ENCODE measurements around the gene CTCF. TPM values are rescaled to one million over a fixed set of nuclear protein-coding genes. Genes with fewer than 3 reads are reported as not detected.

Gene CTCF
- total and polyA plus RNA-seq, 2 experiments from 2014 or later = 64.5 to 72.3 TPM

- TF ChIP-seq, protein P1, sequence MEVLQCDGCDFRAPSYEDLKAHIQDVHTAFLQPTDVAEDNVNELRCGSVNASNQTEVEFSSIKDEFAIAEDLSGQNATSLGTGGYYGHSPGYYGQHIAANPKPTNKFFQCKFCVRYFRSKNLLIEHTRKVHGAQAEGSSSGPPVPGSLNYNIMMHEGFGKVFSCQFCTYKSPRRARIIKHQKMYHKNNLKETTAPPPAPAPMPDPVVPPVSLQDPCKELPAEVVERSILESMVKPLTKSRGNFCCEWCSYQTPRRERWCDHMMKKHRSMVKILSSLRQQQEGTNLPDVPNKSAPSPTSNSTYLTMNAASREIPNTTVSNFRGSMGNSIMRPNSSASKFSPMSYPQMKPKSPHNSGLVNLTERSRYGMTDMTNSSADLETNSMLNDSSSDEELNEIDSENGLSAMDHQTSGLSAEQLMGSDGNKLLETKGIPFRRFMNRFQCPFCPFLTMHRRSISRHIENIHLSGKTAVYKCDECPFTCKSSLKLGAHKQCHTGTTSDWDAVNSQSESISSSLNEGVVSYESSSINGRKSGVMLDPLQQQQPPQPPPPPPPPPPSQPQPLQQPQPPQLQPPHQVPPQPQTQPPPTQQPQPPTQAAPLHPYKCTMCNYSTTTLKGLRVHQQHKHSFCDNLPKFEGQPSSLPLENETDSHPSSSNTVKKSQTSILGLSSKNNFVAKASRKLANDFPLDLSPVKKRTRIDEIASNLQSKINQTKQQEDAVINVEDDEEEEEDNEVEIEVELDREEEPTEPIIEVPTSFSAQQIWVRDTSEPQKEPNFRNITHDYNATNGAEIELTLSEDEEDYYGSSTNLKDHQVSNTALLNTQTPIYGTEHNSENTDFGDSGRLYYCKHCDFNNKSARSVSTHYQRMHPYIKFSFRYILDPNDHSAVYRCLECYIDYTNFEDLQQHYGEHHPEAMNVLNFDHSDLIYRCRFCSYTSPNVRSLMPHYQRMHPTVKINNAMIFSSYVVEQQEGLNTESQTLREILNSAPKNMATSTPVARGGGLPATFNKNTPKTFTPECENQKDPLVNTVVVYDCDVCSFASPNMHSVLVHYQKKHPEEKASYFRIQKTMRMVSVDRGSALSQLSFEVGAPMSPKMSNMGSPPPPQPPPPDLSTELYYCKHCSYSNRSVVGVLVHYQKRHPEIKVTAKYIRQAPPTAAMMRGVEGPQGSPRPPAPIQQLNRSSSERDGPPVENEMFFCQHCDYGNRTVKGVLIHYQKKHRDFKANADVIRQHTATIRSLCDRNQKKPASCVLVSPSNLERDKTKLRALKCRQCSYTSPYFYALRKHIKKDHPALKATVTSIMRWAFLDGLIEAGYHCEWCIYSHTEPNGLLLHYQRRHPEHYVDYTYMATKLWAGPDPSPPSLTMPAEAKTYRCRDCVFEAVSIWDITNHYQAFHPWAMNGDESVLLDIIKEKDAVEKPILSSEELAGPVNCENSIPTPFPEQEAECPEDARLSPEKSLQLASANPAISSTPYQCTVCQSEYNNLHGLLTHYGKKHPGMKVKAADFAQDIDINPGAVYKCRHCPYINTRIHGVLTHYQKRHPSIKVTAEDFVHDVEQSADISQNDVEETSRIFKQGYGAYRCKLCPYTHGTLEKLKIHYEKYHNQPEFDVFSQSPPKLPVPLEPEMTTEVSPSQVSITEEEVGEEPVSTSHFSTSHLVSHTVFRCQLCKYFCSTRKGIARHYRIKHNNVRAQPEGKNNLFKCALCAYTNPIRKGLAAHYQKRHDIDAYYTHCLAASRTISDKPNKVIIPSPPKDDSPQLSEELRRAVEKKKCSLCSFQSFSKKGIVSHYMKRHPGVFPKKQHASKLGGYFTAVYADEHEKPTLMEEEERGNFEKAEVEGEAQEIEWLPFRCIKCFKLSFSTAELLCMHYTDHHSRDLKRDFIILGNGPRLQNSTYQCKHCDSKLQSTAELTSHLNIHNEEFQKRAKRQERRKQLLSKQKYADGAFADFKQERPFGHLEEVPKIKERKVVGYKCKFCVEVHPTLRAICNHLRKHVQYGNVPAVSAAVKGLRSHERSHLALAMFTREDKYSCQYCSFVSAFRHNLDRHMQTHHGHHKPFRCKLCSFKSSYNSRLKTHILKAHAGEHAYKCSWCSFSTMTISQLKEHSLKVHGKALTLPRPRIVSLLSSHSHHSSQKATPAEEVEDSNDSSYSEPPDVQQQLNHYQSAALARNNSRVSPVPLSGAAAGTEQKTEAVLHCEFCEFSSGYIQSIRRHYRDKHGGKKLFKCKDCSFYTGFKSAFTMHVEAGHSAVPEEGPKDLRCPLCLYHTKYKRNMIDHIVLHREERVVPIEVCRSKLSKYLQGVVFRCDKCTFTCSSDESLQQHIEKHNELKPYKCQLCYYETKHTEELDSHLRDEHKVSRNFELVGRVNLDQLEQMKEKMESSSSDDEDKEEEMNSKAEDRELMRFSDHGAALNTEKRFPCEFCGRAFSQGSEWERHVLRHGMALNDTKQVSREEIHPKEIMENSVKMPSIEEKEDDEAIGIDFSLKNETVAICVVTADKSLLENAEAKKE (CRISPR knock-in tag; IDR thresholded peaks at IDR 0.05) = no peak
- no peak for TF ChIP-seq CREB1 (CRISPR knock-in tag; IDR thresholded peaks at IDR 0.05; ENCODE audit: low read depth)
- TF ChIP-seq EZH2 (IDR thresholded peaks at IDR 0.05; ENCODE audit: low read depth, unreplicated experiment) = no peak
- no peak for TF ChIP-seq POLR2AphosphoS5 (IDR thresholded peaks at IDR 0.05; ENCODE audit: low read depth)
- no peak for TF ChIP-seq ZNF331 (CRISPR knock-in tag; IDR thresholded peaks at IDR 0.05; ENCODE audit: low read depth)
- TF ChIP-seq NANOG (IDR thresholded peaks at IDR 0.05; ENCODE audit: borderline replicate concordance) = no peak
- no peak for TF ChIP-seq STAT1 (IDR thresholded peaks at IDR 0.05; ENCODE audit: unreplicated experiment)
- TF ChIP-seq JUNB (IDR thresholded peaks at IDR 0.05; ENCODE audit: unreplicated experiment) = no peak
- TF ChIP-seq, protein P2, sequence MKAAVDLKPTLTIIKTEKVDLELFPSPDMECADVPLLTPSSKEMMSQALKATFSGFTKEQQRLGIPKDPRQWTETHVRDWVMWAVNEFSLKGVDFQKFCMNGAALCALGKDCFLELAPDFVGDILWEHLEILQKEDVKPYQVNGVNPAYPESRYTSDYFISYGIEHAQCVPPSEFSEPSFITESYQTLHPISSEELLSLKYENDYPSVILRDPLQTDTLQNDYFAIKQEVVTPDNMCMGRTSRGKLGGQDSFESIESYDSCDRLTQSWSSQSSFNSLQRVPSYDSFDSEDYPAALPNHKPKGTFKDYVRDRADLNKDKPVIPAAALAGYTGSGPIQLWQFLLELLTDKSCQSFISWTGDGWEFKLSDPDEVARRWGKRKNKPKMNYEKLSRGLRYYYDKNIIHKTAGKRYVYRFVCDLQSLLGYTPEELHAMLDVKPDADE (IDR thresholded peaks at IDR 0.05) = no peak
These were observed 45.8 kb upstream of the CTCF start (continued) for GRCh38 chr16:67516296-67517154.
